ENCODE data around the gene FAM111B.

DNA sequence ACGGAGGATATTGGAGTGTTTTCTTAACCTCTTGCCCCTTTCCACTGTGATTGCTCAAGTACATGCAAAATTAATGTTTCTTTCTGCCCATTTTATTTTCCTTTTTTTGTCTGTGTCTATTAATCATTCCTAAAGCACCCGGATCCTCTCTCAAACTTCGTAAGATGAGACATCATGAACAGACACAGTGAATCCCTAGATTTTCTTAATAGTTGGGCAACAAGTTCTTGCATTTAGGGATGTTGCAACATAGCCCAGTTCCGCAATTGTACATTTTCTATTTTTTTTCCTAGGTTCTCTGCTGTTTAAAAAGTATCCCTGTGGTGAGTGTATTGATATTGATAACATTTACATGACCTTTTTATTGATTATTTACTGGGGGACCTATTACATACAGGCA lies 38.5 kb downstream of the FAM111B start:
- TF ChIP-seq, protein P1, sequence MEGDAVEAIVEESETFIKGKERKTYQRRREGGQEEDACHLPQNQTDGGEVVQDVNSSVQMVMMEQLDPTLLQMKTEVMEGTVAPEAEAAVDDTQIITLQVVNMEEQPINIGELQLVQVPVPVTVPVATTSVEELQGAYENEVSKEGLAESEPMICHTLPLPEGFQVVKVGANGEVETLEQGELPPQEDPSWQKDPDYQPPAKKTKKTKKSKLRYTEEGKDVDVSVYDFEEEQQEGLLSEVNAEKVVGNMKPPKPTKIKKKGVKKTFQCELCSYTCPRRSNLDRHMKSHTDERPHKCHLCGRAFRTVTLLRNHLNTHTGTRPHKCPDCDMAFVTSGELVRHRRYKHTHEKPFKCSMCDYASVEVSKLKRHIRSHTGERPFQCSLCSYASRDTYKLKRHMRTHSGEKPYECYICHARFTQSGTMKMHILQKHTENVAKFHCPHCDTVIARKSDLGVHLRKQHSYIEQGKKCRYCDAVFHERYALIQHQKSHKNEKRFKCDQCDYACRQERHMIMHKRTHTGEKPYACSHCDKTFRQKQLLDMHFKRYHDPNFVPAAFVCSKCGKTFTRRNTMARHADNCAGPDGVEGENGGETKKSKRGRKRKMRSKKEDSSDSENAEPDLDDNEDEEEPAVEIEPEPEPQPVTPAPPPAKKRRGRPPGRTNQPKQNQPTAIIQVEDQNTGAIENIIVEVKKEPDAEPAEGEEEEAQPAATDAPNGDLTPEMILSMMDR (IDR thresholded peaks at IDR 0.05), result no peak
- TF ChIP-seq POLR2AphosphoS5 (IDR thresholded peaks at IDR 0.05; ENCODE audit: low read depth, low read length) (no peak), SIN3A (IDR thresholded peaks at IDR 0.05; ENCODE audit: borderline replicate concordance, insufficient read depth, low read depth, low read length) (no peak), TCF7L2 (IDR thresholded peaks at IDR 0.05; ENCODE audit: low read depth, low read length) (no peak)
- TF ChIP-seq, protein P2, sequence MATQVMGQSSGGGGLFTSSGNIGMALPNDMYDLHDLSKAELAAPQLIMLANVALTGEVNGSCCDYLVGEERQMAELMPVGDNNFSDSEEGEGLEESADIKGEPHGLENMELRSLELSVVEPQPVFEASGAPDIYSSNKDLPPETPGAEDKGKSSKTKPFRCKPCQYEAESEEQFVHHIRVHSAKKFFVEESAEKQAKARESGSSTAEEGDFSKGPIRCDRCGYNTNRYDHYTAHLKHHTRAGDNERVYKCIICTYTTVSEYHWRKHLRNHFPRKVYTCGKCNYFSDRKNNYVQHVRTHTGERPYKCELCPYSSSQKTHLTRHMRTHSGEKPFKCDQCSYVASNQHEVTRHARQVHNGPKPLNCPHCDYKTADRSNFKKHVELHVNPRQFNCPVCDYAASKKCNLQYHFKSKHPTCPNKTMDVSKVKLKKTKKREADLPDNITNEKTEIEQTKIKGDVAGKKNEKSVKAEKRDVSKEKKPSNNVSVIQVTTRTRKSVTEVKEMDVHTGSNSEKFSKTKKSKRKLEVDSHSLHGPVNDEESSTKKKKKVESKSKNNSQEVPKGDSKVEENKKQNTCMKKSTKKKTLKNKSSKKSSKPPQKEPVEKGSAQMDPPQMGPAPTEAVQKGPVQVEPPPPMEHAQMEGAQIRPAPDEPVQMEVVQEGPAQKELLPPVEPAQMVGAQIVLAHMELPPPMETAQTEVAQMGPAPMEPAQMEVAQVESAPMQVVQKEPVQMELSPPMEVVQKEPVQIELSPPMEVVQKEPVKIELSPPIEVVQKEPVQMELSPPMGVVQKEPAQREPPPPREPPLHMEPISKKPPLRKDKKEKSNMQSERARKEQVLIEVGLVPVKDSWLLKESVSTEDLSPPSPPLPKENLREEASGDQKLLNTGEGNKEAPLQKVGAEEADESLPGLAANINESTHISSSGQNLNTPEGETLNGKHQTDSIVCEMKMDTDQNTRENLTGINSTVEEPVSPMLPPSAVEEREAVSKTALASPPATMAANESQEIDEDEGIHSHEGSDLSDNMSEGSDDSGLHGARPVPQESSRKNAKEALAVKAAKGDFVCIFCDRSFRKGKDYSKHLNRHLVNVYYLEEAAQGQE (IDR thresholded peaks at IDR 0.05; ENCODE audit: insufficient read depth in 1 of 2, low read depth in 2 of 2, low read length in 1 of 2), result no peak

All from Panc1 (cell line).